ENCODE results near the gene PITPNC1. TPM values are rescaled to one million over a fixed set of nuclear protein-coding genes. Genes with fewer than 3 reads are reported as not detected.
"Not testable (repeated sequence)": the region's sequence is repeated elsewhere in the genome, so short reads cannot be mapped to it uniquely, and the experiment has no call there.

Gene PITPNC1
- total RNA-seq, 1 donor from 2014 or later, result 23.7 TPM

DNA sequence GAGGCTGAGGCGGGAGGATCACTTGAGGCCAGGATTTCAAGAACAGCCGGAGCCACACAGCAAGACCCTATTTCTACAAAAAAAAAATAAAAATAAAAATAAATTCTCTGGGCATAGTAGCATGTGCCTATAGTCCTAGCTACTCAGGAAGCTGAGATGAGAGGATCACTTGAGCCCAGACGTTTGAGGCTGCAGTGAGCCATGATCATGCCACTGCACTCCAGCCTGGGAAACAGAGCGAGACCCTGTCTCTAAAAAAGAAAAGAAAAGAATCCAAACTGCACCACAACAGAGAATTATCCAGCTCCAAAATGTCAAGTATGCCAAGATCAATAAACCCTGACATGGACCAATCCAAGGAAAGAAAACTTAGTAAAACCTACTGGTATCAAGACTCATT is 261.8 kb downstream of the PITPNC1 start:
- no peak for TF ChIP-seq CTCF (IDR thresholded peaks at IDR 0.05)
- intact Hi-C loops (cut with DNase I), result no loop called here
- Histone ChIP-seq H3K27ac (no peak overlapping the region), H3K9me3 (no peaks in the 10 kb centered on the region), H3K4me1 (peaks cover 9% of the 10 kb centered on the region), H3K4me3 (no peak overlapping the region), H3K36me3 (no peaks in the 10 kb centered on the region), H3K27me3 (ENCODE audit: low read depth) (no peaks in the 10 kb centered on the region)
- DNase-seq (no peak), ATAC-seq (no peak)

- no peak for DNase-seq
- peaks cover 9% of the 10 kb centered on the region for H3K4me1 ChIP-seq
- ATAC-seq, result no peak
- H3K36me3 ChIP-seq, result no peaks in the 10 kb centered on the region
- intact Hi-C loops (cut with DNase I), result no loop called here
- H3K4me3 ChIP-seq, result no peak overlapping the region
- H3K27me3 ChIP-seq (ENCODE audit: low read depth), result no peaks in the 10 kb centered on the region
- H3K27ac ChIP-seq, result no peak overlapping the region
- no peak for TF ChIP-seq CTCF (IDR thresholded peaks at IDR 0.05)
- H3K9me3 ChIP-seq, result no peaks in the 10 kb centered on the region
Measured at GRCh38 chr17:67639555-67639954, 262.5 kb downstream of the PITPNC1 start.

DNA sequence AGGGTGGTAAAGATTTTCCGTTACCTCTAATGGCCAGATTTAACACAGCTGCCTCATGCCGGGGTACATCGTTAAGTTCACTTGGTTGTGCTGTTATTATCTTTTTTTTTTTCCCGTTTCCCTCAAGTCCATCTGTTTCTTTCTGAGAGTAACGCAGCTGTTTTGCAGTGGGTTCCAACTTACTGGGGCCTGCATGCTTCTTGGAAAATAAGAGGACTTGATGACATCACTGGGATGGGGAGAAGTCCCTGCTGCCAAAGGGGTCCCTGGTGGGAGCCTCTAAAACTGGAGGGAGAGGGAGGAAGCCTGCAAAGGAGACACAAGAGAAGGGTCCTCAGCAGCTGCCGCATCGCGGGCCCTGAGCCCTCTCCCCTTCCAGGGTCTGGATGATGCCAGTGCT is 262.9 kb downstream of the PITPNC1 start:
- DNase-seq, result no peak
- no peaks in the 10 kb centered on the region for H3K27me3 ChIP-seq (ENCODE audit: low read depth)
- no peak for TF ChIP-seq CTCF (IDR thresholded peaks at IDR 0.05)
- ATAC-seq, result no peak
- H3K4me3 ChIP-seq, result no peak overlapping the region
- H3K4me1 ChIP-seq, result peaks cover 9% of the 10 kb centered on the region
- H3K9me3 ChIP-seq, result no peaks in the 10 kb centered on the region
- H3K27ac ChIP-seq, result no peak overlapping the region
- intact Hi-C loops (cut with DNase I), result no loop called here
- H3K36me3 ChIP-seq, result no peaks in the 10 kb centered on the region

DNA sequence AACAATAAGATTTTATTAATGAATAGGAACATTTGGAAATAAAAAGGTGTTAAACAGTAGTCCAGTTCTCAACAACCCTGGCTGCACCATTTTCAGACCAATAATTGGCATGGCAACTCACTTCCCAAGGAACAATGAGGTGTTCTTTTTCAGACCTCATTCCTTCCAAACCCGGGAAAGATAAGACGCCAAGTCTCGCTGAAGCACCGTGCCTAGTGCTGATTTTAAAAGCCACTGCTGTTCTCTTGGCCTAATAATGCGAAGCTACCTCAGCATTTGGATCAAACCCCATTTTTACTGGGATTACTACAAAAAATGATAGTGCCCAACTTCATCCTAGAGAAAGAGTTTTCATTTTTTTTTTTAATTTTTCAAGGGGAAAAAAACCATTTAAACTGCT is 265.4 kb downstream of the PITPNC1 start:
- no peak overlapping the region for H3K4me3 ChIP-seq
- H3K27ac ChIP-seq, result no peak overlapping the region
- H3K9me3 ChIP-seq, result no peaks in the 10 kb centered on the region
- TF ChIP-seq CTCF (IDR thresholded peaks at IDR 0.05), result no peak
- ATAC-seq, result no peak
- H3K36me3 ChIP-seq, result no peaks in the 10 kb centered on the region
- H3K27me3 ChIP-seq (ENCODE audit: low read depth), result no peaks in the 10 kb centered on the region
- intact Hi-C loops (cut with DNase I), result no loop called here
- peaks cover 6% of the 10 kb centered on the region for H3K4me1 ChIP-seq
- DNase-seq, result no peak

DNA sequence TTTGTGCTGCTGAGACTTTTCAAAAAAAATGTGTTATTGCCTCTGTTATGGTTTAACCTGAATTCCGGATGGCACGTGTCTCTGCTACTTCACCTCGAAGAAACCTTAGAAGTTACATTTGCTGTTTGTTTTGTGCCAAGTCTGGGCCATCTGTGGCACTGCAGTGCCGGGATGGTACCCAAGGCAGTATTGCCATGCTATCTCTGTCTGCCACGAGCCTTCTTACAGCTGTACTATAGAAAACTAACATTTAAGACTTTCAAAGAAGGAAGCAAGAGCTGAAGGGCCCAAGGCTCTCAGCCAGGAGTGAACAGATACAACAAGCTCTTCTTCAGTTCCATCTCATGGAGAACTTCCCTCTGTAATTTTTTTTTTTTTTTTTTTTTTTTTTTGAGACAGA is 267.0 kb downstream of the PITPNC1 start:
- Histone ChIP-seq H3K27ac (no peak overlapping the region), H3K4me3 (no peak overlapping the region), H3K36me3 (no peaks in the 10 kb centered on the region), H3K4me1 (no peaks in the 10 kb centered on the region), H3K27me3 (ENCODE audit: low read depth) (no peaks in the 10 kb centered on the region), H3K9me3 (no peaks in the 10 kb centered on the region)
- intact Hi-C loops (cut with DNase I), result no loop called here
- TF ChIP-seq CTCF (IDR thresholded peaks at IDR 0.05), result no peak
- ATAC-seq (no peak), DNase-seq (no peak)

DNA sequence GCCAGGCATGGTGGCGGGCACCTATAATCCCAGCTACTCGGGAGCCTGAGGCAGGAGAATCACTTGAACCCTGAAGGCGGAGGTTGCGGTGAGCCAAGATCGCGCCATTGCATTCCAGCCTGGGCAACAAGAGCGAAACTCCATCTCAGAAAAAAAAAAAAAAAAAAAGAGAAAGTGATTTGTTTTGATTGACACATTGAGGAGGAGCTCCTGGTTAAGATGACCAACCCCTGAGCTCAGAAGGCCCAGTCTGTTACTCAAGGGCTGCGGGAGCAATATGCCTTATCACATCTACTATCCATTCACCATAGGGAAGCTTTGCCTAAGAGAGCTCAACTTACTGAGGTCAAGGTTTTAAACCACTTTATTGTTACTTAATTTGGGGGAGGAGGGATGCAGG is 268.1 kb downstream of the PITPNC1 start:
- not testable (repeated sequence) for DNase-seq

More for the DNA sequence above, 268.1 kb downstream of the PITPNC1 start:
- H3K4me1 ChIP-seq; H3K27ac ChIP-seq; H3K36me3 ChIP-seq; H3K4me3 ChIP-seq; ATAC-seq; H3K9me3 ChIP-seq; H3K27me3 ChIP-seq (ENCODE audit: low read depth); intact Hi-C loops (cut with DNase I): not testable (repeated sequence)
